ENCODE results near the gene SPG21. TPM values are rescaled to one million over a fixed set of nuclear protein-coding genes. Genes with fewer than 3 reads are reported as not detected.

The SPG21 gene
- total RNA-seq, 1 donor, result 130 TPM

DNA sequence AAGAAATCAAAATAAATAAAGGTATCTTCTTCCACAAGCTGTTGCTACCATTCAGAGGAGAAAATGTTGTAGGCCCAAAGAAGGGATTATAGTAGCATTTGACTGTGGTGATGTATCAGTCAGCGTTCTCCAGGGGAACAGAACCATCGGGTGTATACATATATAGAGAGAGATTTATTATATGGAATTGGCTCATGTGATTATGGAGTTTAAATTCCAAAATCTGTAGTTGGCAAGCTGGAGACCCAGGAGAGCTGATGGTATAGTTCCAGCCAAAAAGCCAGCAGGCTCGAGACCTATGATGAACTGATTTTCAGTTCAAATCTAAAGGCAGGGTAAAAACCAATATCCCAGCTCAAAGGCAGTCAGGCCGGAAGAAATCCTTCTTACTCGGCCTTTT, 7.4 kb upstream of the SPG21 start:
- TF ChIP-seq, protein P1, sequence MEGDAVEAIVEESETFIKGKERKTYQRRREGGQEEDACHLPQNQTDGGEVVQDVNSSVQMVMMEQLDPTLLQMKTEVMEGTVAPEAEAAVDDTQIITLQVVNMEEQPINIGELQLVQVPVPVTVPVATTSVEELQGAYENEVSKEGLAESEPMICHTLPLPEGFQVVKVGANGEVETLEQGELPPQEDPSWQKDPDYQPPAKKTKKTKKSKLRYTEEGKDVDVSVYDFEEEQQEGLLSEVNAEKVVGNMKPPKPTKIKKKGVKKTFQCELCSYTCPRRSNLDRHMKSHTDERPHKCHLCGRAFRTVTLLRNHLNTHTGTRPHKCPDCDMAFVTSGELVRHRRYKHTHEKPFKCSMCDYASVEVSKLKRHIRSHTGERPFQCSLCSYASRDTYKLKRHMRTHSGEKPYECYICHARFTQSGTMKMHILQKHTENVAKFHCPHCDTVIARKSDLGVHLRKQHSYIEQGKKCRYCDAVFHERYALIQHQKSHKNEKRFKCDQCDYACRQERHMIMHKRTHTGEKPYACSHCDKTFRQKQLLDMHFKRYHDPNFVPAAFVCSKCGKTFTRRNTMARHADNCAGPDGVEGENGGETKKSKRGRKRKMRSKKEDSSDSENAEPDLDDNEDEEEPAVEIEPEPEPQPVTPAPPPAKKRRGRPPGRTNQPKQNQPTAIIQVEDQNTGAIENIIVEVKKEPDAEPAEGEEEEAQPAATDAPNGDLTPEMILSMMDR (IDR thresholded peaks at IDR 0.05; ENCODE audit: insufficient read depth, low read depth, low read length), result no peak
- no peak for DNase-seq (ENCODE audit: low read depth)
- no peak overlapping the region for H3K4me3 ChIP-seq (ENCODE audit: low read depth, low read length)

DNA sequence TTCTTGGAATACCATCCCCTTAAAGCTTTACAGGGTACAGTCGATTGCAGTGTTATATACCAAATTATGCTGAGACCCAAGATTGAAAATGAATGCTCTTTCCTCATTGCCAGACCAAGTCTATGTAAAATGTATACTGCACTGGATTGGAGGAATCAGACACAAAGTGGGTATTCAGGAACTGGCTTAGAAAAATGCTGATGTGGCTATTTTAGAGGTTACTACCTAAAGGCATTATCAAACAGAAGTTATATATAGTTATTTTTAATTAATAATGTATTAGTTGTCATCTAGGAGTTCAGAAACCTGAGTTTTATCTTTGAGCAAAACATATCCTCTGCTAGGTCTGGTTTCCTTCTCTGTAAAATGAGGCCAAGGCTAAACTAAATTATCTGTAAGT, 3.6 kb upstream of the SPG21 start:
- H3K4me3 ChIP-seq (ENCODE audit: low read depth, low read length), result no peak overlapping the region
- TF ChIP-seq, protein P1 (IDR thresholded peaks at IDR 0.05; ENCODE audit: insufficient read depth, low read depth, low read length), result no peak
- DNase-seq (ENCODE audit: low read depth), result no peak

DNA sequence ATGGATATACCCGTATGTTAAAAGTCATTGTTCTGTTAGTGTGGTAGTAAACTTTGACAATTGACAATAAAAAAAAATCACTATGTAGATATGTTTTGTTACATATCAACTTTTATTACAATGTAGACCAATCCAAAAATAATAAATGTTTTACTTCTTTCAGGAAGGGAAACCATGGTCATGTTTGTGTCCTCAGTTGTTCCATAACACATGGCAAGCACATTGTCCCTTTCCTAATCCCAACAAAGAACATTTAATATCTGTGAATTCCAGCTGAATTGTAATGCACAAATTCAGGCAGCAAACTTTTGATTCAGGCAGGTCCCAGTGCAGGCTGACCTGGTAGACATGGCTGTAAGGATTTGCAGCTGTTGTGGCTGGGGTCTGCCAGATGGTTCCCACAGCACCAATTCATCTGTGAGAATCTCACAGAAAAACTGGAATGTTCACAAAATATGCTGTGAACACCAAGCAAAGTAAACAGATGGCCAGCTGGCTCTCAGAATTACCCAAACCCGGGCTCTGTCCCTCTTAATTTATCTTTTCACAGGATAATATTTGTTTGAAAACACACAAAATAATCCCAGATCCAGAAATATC, 1.9 kb upstream of the SPG21 start:
- DNase-seq (ENCODE audit: low read depth), result peak; percentile 93
- TF ChIP-seq, protein P1 (IDR thresholded peaks at IDR 0.05; ENCODE audit: insufficient read depth, low read depth, low read length), result no peak
- no peak overlapping the region for H3K4me3 ChIP-seq (ENCODE audit: low read depth, low read length)

DNA sequence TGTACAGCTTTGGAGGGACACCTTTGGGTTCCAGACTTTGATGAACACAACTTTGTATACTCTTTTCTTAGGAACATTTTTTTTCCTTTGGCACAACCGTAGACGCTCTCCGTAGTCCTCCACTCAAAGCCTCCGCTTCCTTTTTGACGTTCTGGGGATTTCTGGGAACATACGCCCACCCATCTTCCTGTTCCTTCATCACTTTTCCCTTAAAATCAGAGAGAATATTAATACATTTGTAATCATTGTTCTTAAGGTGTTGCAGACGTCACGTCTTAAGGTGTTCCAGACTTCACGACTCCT, 405 bp upstream of the SPG21 start:
- peak overlapping the region; percentile 61 for H3K4me3 ChIP-seq (ENCODE audit: low read depth, low read length)
- TF ChIP-seq, protein P1 (IDR thresholded peaks at IDR 0.05; ENCODE audit: insufficient read depth, low read depth, low read length), result no peak
- no peak for DNase-seq (ENCODE audit: low read depth)

DNA sequence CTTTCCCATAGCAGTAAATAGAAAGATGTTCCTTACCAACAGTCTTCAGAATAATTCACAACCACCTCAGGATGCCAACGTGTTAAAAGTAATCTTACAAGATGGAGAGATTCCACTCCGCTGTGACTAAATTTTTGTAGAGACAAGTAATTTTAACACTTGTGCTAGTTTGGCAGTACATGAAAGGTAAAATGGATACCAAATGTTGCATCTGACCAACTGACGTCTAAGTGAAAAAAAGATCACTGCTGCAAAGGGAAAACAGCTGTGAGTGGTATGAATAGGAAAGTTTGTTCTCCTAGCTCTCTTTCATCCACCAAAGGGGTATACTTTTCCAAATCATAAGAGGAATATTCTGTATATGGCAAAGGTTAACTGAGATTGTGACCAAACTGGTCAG, 2.6 kb downstream of the SPG21 start:
- TF ChIP-seq, protein P1 (IDR thresholded peaks at IDR 0.05; ENCODE audit: insufficient read depth, low read depth, low read length), result no peak
- peak; percentile 38 for DNase-seq (ENCODE audit: low read depth)
- no peak overlapping the region for H3K4me3 ChIP-seq (ENCODE audit: low read depth, low read length)

DNA sequence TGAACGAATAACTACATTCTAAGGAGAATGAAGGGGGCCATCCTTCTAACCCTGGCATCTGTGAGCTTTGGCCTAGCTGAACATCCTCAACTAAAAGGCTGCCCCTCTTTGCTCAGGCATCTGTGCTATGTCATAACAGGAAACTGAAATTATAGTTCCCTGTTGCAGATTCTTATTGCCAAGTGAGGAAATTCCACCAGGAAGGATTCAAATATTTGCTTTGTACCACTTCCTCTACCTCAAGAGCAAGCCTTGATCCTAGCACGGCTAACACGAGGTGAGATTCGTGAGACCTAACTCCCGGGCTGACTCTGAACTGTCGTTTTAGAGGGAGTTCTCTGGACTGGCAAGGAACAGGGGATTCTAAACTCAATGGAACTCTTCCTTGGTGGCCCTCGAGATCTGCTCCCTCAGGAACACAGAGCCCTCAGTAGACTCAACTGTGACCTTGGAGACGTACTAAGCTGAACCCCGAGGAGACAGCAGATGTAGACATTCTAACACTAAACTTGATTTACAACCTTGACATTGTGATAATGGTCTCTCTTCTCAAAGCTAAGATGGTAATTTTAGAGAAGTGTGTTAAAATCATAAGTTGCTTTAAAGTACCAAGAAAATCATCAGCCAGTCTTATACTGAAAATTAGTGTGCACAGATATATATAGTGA, 4.2 kb downstream of the SPG21 start:
- peak overlapping the region; percentile 10 for H3K4me3 ChIP-seq (ENCODE audit: low read depth, low read length)
- TF ChIP-seq, protein P1 (IDR thresholded peaks at IDR 0.05; ENCODE audit: insufficient read depth, low read depth, low read length), result no peak
- peak; percentile 71 for DNase-seq (ENCODE audit: low read depth)

DNA sequence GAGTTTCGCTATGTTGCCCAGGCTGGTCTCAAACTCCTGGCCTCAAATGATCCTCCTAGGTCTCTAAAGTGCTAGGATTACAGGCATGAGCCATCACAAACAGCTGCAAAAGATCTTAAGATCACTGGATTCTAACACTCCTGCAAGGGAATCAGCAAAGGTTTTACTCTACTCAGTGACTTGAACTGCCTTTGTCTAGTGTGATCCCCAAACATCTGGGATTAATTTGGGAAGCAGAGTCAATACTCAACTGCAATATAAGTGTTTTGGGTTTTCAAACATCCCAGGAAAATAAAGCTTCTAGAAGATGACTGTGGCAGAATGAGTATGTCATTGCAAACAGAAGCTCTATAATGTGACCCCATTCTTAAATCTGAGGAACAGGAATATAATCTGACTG, 7.2 kb downstream of the SPG21 start:
- H3K4me3 ChIP-seq (ENCODE audit: low read depth, low read length), result no peak overlapping the region
- peak; percentile 58 for DNase-seq (ENCODE audit: low read depth)
- TF ChIP-seq, protein P1 (IDR thresholded peaks at IDR 0.05; ENCODE audit: insufficient read depth, low read depth, low read length), result no peak

Measured in fibroblast of villous mesenchyme (primary cell).